GM12878 (cell line): ENCODE data around the gene MPZL1. TPM values are rescaled to one million over a fixed set of nuclear protein-coding genes. Genes with fewer than 3 reads are reported as not detected.

Source experiments
- ATAC-seq: fragments of 200-7000 bp; cut with Tn5 transposase; 3 replicates; pipeline ENCODE4 v1.9.1; 2020; ENCODE audit warnings: mild to moderate bottlenecking, moderate library complexity
- BruUV-seq: library from RNA; stranded (reverse); fragments of 400-500 nt; replicated peaks from 2 replicates; lab custom pipeline; 2021; lab: Mats Ljungman, UMichigan
- CTCF ChIA-PET: fragments of 300-600 bp; sonication (Branson Sonifier 250); formaldehyde crosslinking; extraction: SDS; loops from one replicate; lab custom pipeline; 2021; ENCODE audit warnings: inconsistent platforms; lab: Yijun Ruan, JAX
- POLR2A ChIA-PET: fragments of 350-600 bp; formaldehyde crosslinking; extraction: SDS; loops from one replicate; lab custom pipeline; 2021; ENCODE audit warnings: inconsistent platforms; lab: Charles Lee
- RAD21 ChIA-PET: fragments of 300-600 bp; sonication (Branson Sonifier 250); formaldehyde crosslinking; loops from one replicate; lab custom pipeline; 2023; ENCODE audit warnings: antibody characterized with exemption; ENCODE audit not compliant: unreplicated experiment; lab: Charles Lee
- SMC1A ChIA-PET: fragments of 300-600 bp; sonication (Branson Sonifier 250); formaldehyde crosslinking; loops from one replicate; lab custom pipeline; 2023; ENCODE audit not compliant: unreplicated experiment, uncharacterized antibody; lab: Charles Lee
- DNase-seq: peaks from one replicate; pipeline ENCODE4 v3.0.0-alpha.2; 2011; ENCODE audit warnings: low read depth, low spot score
- FAIRE-seq: peaks from 3 replicates; lab custom pipeline; 2011; peaks lifted over from hg19 to GRCh38; lab: Jason Lieb, UNC
- H2AFZ ChIP-seq: 2 replicates; pipeline ENCODE4 v1.6.0; 2011; ENCODE audit warnings: low read depth, low read length, control low read depth; ENCODE audit not compliant: control insufficient read depth
- H3K27ac ChIP-seq: 2 replicates; pipeline ENCODE4 v1.5.1; 2011; ENCODE audit warnings: control low read depth; ENCODE audit not compliant: control insufficient read depth, insufficient read depth
- H3K27me3 ChIP-seq, 2 experiments: replicated peaks in 1 of 2; 2 replicates each; pipeline versions ENCODE4 v1.6.0 to v1.6.1; 2011; ENCODE audit warnings: low read length in 1 of 2; ENCODE audit not compliant: control insufficient read depth in 2 of 2, insufficient read depth in 2 of 2
- H3K36me3 ChIP-seq, 2 experiments: 2 replicates each; pipeline ENCODE4 v1.5.1; 2011; ENCODE audit warnings: low read length in 1 of 2; ENCODE audit not compliant: control insufficient read depth in 2 of 2, insufficient read depth in 2 of 2
- H3K4me1 ChIP-seq: 2 replicates; pipeline ENCODE4 v1.6.1; 2011; ENCODE audit warnings: mild to moderate bottlenecking, low read length, moderate library complexity, mixed read lengths; ENCODE audit not compliant: control insufficient read depth, insufficient read depth
- H3K4me2 ChIP-seq: 2 replicates; pipeline ENCODE4 v1.6.0; 2011; ENCODE audit warnings: control low read depth; ENCODE audit not compliant: control insufficient read depth, insufficient read depth
- H3K4me3 ChIP-seq: fragments of 200-600 bp; sonication (generic); 2 replicates; pipeline ENCODE4 v1.5.1; 2016
- H3K79me2 ChIP-seq: 2 replicates; pipeline ENCODE4 v1.6.0; 2011; ENCODE audit warnings: low read length; ENCODE audit not compliant: control insufficient read depth, insufficient read depth
- H3K9ac ChIP-seq: 2 replicates; pipeline ENCODE4 v1.8.0; 2011; ENCODE audit warnings: low read length, control low read depth, mixed read lengths; ENCODE audit not compliant: control insufficient read depth, insufficient read depth
- H3K9me3 ChIP-seq: replicated peaks from 3 replicates; pipeline ENCODE4 v1.5.1; 2011; ENCODE audit warnings: mild to moderate bottlenecking, low read length; ENCODE audit not compliant: control insufficient read depth, insufficient read depth
- H4K20me1 ChIP-seq: 2 replicates; pipeline ENCODE4 v1.6.0; 2011; ENCODE audit not compliant: control insufficient read depth, insufficient read depth
- CBX3 ChIP-seq: fragments of 200-600 bp; sonication (generic); IDR thresholded peaks from 2 replicates; pipeline ENCODE4 v1.6.1; 2016; ENCODE audit warnings: low read depth, borderline replicate concordance
- ETV6 ChIP-seq, 2 experiments: fragments of 450-650 bp in 1 of 2; IDR thresholded peaks in 1 of 2; conservative IDR thresholded peaks in 1 of 2; 2 replicates each; pipeline ENCODE4 v1.6.1; 2014; ENCODE audit warnings: antibody characterized with exemption in 1 of 2, borderline replicate concordance in 1 of 2, low read depth in 1 of 2, mild to moderate bottlenecking in 1 of 2, moderate library complexity in 1 of 2
- GATAD2B ChIP-seq: fragments of 450-650 bp; conservative IDR thresholded peaks from 2 replicates; pipeline ENCODE4 v1.6.1; 2017; ENCODE audit warnings: low read depth, mild to moderate bottlenecking, moderate library complexity
- MTA2 ChIP-seq: fragments of 450-650 bp; IDR thresholded peaks from 2 replicates; pipeline ENCODE4 v1.6.1; 2016; ENCODE audit warnings: low read depth, mild to moderate bottlenecking, moderate library complexity
- ZNF207 ChIP-seq: fragments of 450-650 bp; IDR thresholded peaks from 2 replicates; pipeline ENCODE4 v1.6.1; 2014; ENCODE audit warnings: antibody characterized with exemption, mild to moderate bottlenecking, borderline replicate concordance
- ZSCAN29 ChIP-seq: fragments of 450-650 bp; IDR thresholded peaks from 2 replicates; pipeline ENCODE4 v1.6.1; 2017; ENCODE audit warnings: mild to moderate bottlenecking, moderate library complexity
- WGBS: methylation state at CpG from one replicate; pipeline ENCODE4 v1.1.6; 2016; ENCODE audit warnings: low lambda C conversion rate; ENCODE audit not compliant: insufficient replicate concordance, insufficient coverage; ENCODE audit errors: missing lambda C conversion rate; 5-methylcytosine and 5-hydroxymethylcytosine counted together
- in situ Hi-C: fragments of 300-500 bp; cut with MboI; formaldehyde crosslinking; loops from 9 replicates; pipeline ENCODE4 v1.14.3; 2018; ENCODE audit warnings: mixed read lengths
- intact Hi-C: fragments of 100-400 bp; cut with micrococcal nuclease; formaldehyde crosslinking; loops from one replicate; pipeline ENCODE4 v1.14.2; 2022; ENCODE audit not compliant: unreplicated experiment
- polyA plus RNA-seq, 11 experiments: library from polyadenylated mRNA; depleted of rRNA in 4 of 11; unstranded in 6 of 11; stranded (reverse) in 5 of 11; fragments of >200 nt; fragmentation: Nextera tagmentation in 4 of 11; fragmentation: Illumina TruSeq in 1 of 11; extraction: Ambion mirVana in 4 of 11; extraction: Trizol in 1 of 11; gene quantifications; 1 replicate in 1 of 11; 2 replicates in 10 of 11; pipeline versions ENCODE4 v1.2.1 to v1.2.3, GENCODE V29; 2011 to 2016; ENCODE audit warnings: inconsistent platforms in 2 of 11, missing spikeins in 2 of 11, low read depth in 1 of 11
- total RNA-seq, 4 experiments: library from RNA; depleted of rRNA in 3 of 4; stranded (reverse); fragments of >200 nt in 3 of 4; fragmentation: Illumina TruSeq in 1 of 4; extraction: Trizol in 1 of 4; gene quantifications; 2 replicates each; pipeline versions ENCODE4 v1.2.1 to v1.2.3, GENCODE V29; 2013 to 2021
- TF ChIP-seq, protein P1 (sequence below): fragments of 450-650 bp; IDR thresholded peaks from 2 replicates; pipeline ENCODE4 v1.6.1; 2016; ENCODE audit warnings: mild to moderate bottlenecking
- TF ChIP-seq, protein P2 (sequence below): fragments of 450-650 bp; formaldehyde crosslinking; IDR thresholded peaks from 2 replicates; pipeline ENCODE4 v1.4.0; 2020; ENCODE audit warnings: mild to moderate bottlenecking, moderate library complexity
- TF ChIP-seq, protein P3 (sequence below): IDR thresholded peaks from 2 replicates; pipeline ENCODE4 v1.6.1; 2011; ENCODE audit warnings: low read depth, mild to moderate bottlenecking, low read length, moderate library complexity, borderline replicate concordance; ENCODE audit errors: extremely low read depth

The MPZL1 gene
- total and polyA plus RNA-seq, 10 of the 15 experiments (the other 5 are each of a cell fraction or from before 2014, with no cell fraction given) = 9.8 to 60.9 (median 45.9) TPM

DNA sequence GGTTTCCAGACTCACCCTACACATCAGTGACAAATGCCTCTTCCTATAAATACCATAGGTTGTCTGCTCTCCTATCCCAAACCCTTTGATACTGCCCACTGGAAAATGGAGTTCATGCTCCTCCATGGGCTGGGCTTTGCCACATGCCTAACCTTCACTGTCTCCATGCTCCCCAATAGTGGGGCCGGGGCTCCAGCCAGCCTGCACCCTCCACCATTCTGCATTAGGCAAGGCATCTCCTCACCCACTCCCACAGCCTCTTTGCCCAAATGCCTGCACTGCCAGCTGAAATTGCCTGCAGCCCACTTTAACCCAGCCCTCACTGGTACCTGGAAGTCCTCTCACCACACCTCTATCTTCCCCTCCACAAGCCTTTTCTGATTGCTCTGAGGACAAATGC, 18.2 kb upstream of the MPZL1 start (continued):
- TF ChIP-seq ETV6 (conservative IDR thresholded peaks at IDR 0.05 in 1 of 2, IDR thresholded peaks at IDR 0.05 in 1 of 2; ENCODE audit: borderline replicate concordance in 1 of 2, low read depth in 1 of 2) (no peak), ZNF207 (no peak)
- TF ChIP-seq, protein P1, sequence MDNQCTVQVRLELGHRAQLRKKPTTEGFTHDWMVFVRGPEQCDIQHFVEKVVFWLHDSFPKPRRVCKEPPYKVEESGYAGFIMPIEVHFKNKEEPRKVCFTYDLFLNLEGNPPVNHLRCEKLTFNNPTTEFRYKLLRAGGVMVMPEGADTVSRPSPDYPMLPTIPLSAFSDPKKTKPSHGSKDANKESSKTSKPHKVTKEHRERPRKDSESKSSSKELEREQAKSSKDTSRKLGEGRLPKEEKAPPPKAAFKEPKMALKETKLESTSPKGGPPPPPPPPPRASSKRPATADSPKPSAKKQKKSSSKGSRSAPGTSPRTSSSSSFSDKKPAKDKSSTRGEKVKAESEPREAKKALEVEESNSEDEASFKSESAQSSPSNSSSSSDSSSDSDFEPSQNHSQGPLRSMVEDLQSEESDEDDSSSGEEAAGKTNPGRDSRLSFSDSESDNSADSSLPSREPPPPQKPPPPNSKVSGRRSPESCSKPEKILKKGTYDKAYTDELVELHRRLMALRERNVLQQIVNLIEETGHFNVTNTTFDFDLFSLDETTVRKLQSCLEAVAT = no peak
- TF ChIP-seq, all 136 proteins: peak for 0

DNA sequence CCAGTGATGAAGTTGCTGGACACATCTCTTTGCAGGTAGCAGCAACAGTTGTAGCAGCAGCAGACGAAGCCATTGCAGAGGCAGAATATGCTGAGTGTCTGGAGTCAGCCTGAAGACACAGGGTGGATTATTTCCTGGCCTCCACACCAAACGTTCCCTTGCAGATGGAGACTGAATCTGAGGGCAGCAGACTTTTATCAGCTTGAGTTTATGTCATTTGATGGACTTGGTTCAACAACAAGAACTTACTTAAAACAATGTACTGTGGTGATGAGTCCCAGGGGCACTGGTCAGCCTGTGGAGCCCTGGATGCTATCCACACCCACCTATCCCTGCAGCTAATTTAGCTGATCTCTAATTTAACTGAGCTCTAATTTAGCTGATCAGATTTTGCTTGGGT, 17.1 kb upstream of the MPZL1 start:
- H3K27me3 ChIP-seq = no peaks in the 10 kb centered on the region
- TF ChIP-seq, protein P2, sequence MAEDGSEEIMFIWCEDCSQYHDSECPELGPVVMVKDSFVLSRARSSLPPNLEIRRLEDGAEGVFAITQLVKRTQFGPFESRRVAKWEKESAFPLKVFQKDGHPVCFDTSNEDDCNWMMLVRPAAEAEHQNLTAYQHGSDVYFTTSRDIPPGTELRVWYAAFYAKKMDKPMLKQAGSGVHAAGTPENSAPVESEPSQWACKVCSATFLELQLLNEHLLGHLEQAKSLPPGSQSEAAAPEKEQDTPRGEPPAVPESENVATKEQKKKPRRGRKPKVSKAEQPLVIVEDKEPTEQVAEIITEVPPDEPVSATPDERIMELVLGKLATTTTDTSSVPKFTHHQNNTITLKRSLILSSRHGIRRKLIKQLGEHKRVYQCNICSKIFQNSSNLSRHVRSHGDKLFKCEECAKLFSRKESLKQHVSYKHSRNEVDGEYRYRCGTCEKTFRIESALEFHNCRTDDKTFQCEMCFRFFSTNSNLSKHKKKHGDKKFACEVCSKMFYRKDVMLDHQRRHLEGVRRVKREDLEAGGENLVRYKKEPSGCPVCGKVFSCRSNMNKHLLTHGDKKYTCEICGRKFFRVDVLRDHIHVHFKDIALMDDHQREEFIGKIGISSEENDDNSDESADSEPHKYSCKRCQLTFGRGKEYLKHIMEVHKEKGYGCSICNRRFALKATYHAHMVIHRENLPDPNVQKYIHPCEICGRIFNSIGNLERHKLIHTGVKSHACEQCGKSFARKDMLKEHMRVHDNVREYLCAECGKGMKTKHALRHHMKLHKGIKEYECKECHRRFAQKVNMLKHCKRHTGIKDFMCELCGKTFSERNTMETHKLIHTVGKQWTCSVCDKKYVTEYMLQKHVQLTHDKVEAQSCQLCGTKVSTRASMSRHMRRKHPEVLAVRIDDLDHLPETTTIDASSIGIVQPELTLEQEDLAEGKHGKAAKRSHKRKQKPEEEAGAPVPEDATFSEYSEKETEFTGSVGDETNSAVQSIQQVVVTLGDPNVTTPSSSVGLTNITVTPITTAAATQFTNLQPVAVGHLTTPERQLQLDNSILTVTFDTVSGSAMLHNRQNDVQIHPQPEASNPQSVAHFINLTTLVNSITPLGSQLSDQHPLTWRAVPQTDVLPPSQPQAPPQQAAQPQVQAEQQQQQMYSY (CRISPR knock-in tag) = no peak
- TF ChIP-seq, protein P3, sequence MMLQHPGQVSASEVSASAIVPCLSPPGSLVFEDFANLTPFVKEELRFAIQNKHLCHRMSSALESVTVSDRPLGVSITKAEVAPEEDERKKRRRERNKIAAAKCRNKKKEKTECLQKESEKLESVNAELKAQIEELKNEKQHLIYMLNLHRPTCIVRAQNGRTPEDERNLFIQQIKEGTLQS = no peak
- no peak for TF ChIP-seq CBX3
- TF ChIP-seq ZSCAN29 = no peak
- TF ChIP-seq MTA2 = no peak
- no peak for TF ChIP-seq GATAD2B
- no peak overlapping the region for H3K4me2 ChIP-seq
- CTCF ChIA-PET = interaction anchor here (0.6 to 3.0 kb wide), 3 partner anchors 11 to 115 kb away, joined by 4 to 14 read pairs (median 13); no protein-coding TSS in a partner anchor
- in situ Hi-C loops (no loop called here), intact Hi-C loops (no loop called here)
- RAD21 ChIA-PET = interaction anchor here (2.6 kb wide), 1 partner anchor 11 kb away, joined by 6 read pairs; no protein-coding TSS in a partner anchor
- no peak for FAIRE-seq
- SMC1A ChIA-PET = interaction anchor here (1.1 to 5.6 kb wide), 3 partner anchors 9 to 88 kb away, joined by 3 to 29 read pairs (median 3); no protein-coding TSS in a partner anchor
- no peak overlapping the region for H3K9ac ChIP-seq
- H3K9me3 ChIP-seq = no peaks in the 10 kb centered on the region
- POLR2A ChIA-PET = no interaction called here
- no peak overlapping the region for H2AFZ ChIP-seq
- H3K4me3 ChIP-seq = no peak overlapping the region
- H3K79me2 ChIP-seq = no peaks in the 10 kb centered on the region
- no TSS peak for BruUV-seq
- DNase-seq = no peak
- H3K4me1 ChIP-seq = peaks cover 39% of the 10 kb centered on the region
- 86% methylated on average over 2 of the region's 2 CpGs for WGBS
- H3K36me3 ChIP-seq = peaks cover 0 to 29% of the 10 kb centered on the region in 2 experiments
- ATAC-seq = no peak
- no peaks in the 10 kb centered on the region for H4K20me1 ChIP-seq
- H3K27ac ChIP-seq = no peak overlapping the region
